IMR-90 (cell line): ENCODE measurements around the gene HHLA2. TPM values are rescaled to one million over a fixed set of nuclear protein-coding genes. Genes with fewer than 3 reads are reported as not detected.
A peak's percentile ranks its signal among the peaks of the same experiment; 100 is the strongest.

Source experiments
- ATAC-seq: fragments of 200-7000 bp; cut with Tn5 transposase; 2 replicates; pipeline ENCODE4 v1.9.1; 2020; ENCODE audit warnings: low read depth, mild to moderate bottlenecking, moderate library complexity
- BruUV-seq: library from RNA; stranded (reverse); fragments of 400-500 nt; replicated peaks from 2 replicates; lab custom pipeline; 2021; lab: Mats Ljungman, UMichigan
- CTCF ChIA-PET: fragments of 300-600 bp; formaldehyde crosslinking; extraction: SDS; loops from one replicate; lab custom pipeline; 2021; ENCODE audit warnings: antibody characterized with exemption; lab: Yijun Ruan, JAX
- POLR2A ChIA-PET: fragments of 300-600 bp; sonication (Branson Sonifier 250); formaldehyde crosslinking; loops from one replicate; lab custom pipeline; 2022; ENCODE audit warnings: antibody characterized with exemption; ENCODE audit not compliant: unreplicated experiment; lab: Charles Lee
- DNase-seq: peaks from one replicate; pipeline ENCODE4 v3.0.0; 2013
- H2AFZ ChIP-seq: replicated peaks from 2 replicates; pipeline ENCODE3; 2013; ENCODE audit warnings: low read length, mild to moderate bottlenecking; ENCODE audit not compliant: poor library complexity
- H2AK5ac ChIP-seq: 2 replicates; pipeline ENCODE4 v1.6.1; 2013; ENCODE audit warnings: low read depth, low read length, inconsistent platforms
- H2AK9ac ChIP-seq: replicated peaks from 2 replicates; pipeline ENCODE3; 2013; ENCODE audit warnings: mild to moderate bottlenecking, low read depth, low read length, moderate library complexity; ENCODE audit not compliant: poor library complexity
- H2BK120ac ChIP-seq: 2 replicates; pipeline ENCODE4 v1.6.1; 2013; ENCODE audit warnings: low read depth, low read length, inconsistent platforms
- H2BK15ac ChIP-seq: 3 replicates; pipeline ENCODE4 v1.6.1; 2013; ENCODE audit warnings: low read depth, low read length, inconsistent platforms
- H2BK20ac ChIP-seq: 2 replicates; pipeline ENCODE4 v1.6.1; 2013; ENCODE audit warnings: low read depth, mild to moderate bottlenecking, inconsistent platforms, low read length, moderate library complexity
- H2BK5ac ChIP-seq: 2 replicates; pipeline ENCODE4 v1.6.1; 2013; ENCODE audit warnings: mild to moderate bottlenecking, low read depth, low read length, inconsistent platforms; ENCODE audit not compliant: poor library complexity, severe bottlenecking
- H3K14ac ChIP-seq: replicated peaks from 2 replicates; pipeline ENCODE4 v1.6.1; 2013; ENCODE audit warnings: low read depth, low read length, inconsistent platforms
- H3K18ac ChIP-seq: 2 replicates; pipeline ENCODE4 v1.6.1; 2013; ENCODE audit warnings: low read depth, low read length, control low read depth
- H3K23ac ChIP-seq: 2 replicates; pipeline ENCODE4 v1.6.1; 2013; ENCODE audit warnings: low read depth, low read length, inconsistent platforms
- H3K27ac ChIP-seq: 2 replicates; pipeline ENCODE4 v1.5.1; 2013; ENCODE audit warnings: mild to moderate bottlenecking, control low read depth, low read length; ENCODE audit not compliant: insufficient read depth
- H3K27me3 ChIP-seq: 2 replicates; pipeline ENCODE4 v1.6.1; 2013; ENCODE audit warnings: low read length; ENCODE audit not compliant: control insufficient read depth, insufficient read depth
- H3K36me3 ChIP-seq: 2 replicates; pipeline ENCODE4 v1.6.1; 2013; ENCODE audit warnings: low read length, mixed read lengths; ENCODE audit not compliant: control insufficient read depth, insufficient read depth
- H3K4ac ChIP-seq: 2 replicates; pipeline ENCODE4 v1.6.1; 2013; ENCODE audit warnings: low read depth, low read length, inconsistent platforms
- H3K4me1 ChIP-seq: 2 replicates; pipeline ENCODE4 v1.6.1; 2013; ENCODE audit warnings: low read length, mixed read lengths; ENCODE audit not compliant: control insufficient read depth, insufficient read depth
- H3K4me2 ChIP-seq: 2 replicates; pipeline ENCODE4 v1.6.1; 2013; ENCODE audit warnings: low read depth, mild to moderate bottlenecking, control low read depth, low read length, moderate library complexity
- H3K4me3 ChIP-seq: 2 replicates; pipeline ENCODE4 v1.5.1; 2013; ENCODE audit warnings: low read depth, mild to moderate bottlenecking, control low read depth, low read length, moderate library complexity; ENCODE audit not compliant: insufficient read depth
- H3K56ac ChIP-seq: 2 replicates; pipeline ENCODE4 v1.6.1; 2013; ENCODE audit warnings: low read length, inconsistent platforms; ENCODE audit not compliant: insufficient read depth; ENCODE audit errors: extremely low read depth
- H3K79me1 ChIP-seq, 2 experiments: 2 replicates each; pipeline ENCODE4 v1.6.1; 2013; ENCODE audit warnings: low read length in 2 of 2, inconsistent platforms in 1 of 2, low read depth in 1 of 2
- H3K9ac ChIP-seq: 2 replicates; pipeline ENCODE4 v1.6.1; 2013; ENCODE audit warnings: low read depth, low read length, control low read depth
- H3K9me1 ChIP-seq: 2 replicates; pipeline ENCODE4 v1.6.1; 2013; ENCODE audit warnings: low read length, inconsistent platforms; ENCODE audit not compliant: insufficient read depth
- H3K9me3 ChIP-seq: 2 replicates; pipeline ENCODE4 v1.6.1; 2013; ENCODE audit warnings: low read length; ENCODE audit not compliant: control insufficient read depth, insufficient read depth
- H4K20me1 ChIP-seq: 2 replicates; pipeline ENCODE4 v1.6.1; 2013; ENCODE audit warnings: low read length, inconsistent platforms; ENCODE audit not compliant: insufficient read depth
- H4K5ac ChIP-seq: 2 replicates; pipeline ENCODE4 v1.6.1; 2013; ENCODE audit warnings: mild to moderate bottlenecking, low read depth, low read length, control low read depth
- H4K8ac ChIP-seq, 2 experiments: 2 replicates each; pipeline ENCODE4 v1.6.1; 2013; ENCODE audit warnings: low read depth in 2 of 2, low read length in 2 of 2, control low read depth in 1 of 2, inconsistent platforms in 1 of 2
- H4K91ac ChIP-seq: 2 replicates; pipeline ENCODE4 v1.6.1; 2013; ENCODE audit warnings: low read depth, low read length, inconsistent platforms; ENCODE audit not compliant: insufficient read depth
- CEBPB ChIP-seq: IDR thresholded peaks from 2 replicates; pipeline ENCODE4 v1.6.1; 2012; ENCODE audit warnings: low read depth, low read length, improper control_type of control experiment
- RAD21 ChIP-seq: IDR thresholded peaks from 2 replicates; pipeline ENCODE4 v1.6.1; 2012; ENCODE audit warnings: low read length, improper control_type of control experiment
- WGBS, 2 experiments: methylation state at CpG; one replicate each; pipeline versions ENCODE4 v1.1.5 to v1.1.7; 2013; ENCODE audit warnings: missing lambda C conversion rate in 2 of 2; ENCODE audit not compliant: insufficient read length in 1 of 2; ENCODE audit errors: extremely low coverage in 2 of 2; 5-methylcytosine and 5-hydroxymethylcytosine counted together
- dilution Hi-C: fragments of 300-500 bp; cut with HindIII; formaldehyde crosslinking; loops from one replicate; pipeline ENCODE4 v1.14.3; 2018; ENCODE audit warnings: low sequenced_read_pairs; ENCODE audit not compliant: unreplicated experiment
- in situ Hi-C: fragments of 300-500 bp; cut with MboI; formaldehyde crosslinking; loops from 3 replicates; pipeline ENCODE4 v1.14.3; 2019; ENCODE audit warnings: low sequenced_read_pairs, inconsistent platforms, mixed read lengths
- intact Hi-C: fragments of 100-400 bp; cut with micrococcal nuclease; formaldehyde crosslinking; loops from 2 replicates; pipeline ENCODE4 v1.10.0; 2022
- polyA plus RNA-seq, 3 experiments: library from polyadenylated mRNA; depleted of rRNA; stranded (reverse); fragments of >200 nt; gene quantifications; 2 replicates each; pipeline ENCODE4 v1.2.3, GENCODE V29; 2012; ENCODE audit warnings: low replicate concordance in 1 of 3
- total RNA-seq: library from RNA; depleted of rRNA; stranded (reverse); fragments of >200 nt; gene quantifications from 2 replicates; pipeline ENCODE4 v1.2.3, GENCODE V29; 2012

Gene HHLA2
- total and polyA plus RNA-seq, 2 of the 4 experiments (the other 2 are of a cell fraction), result not detected

- Histone ChIP-seq H3K18ac (no peak overlapping the region), H3K4me2 (no peak overlapping the region), H3K79me1 (no peaks in the 10 kb centered on the region), H4K91ac (no peak overlapping the region), H3K56ac (no peak overlapping the region), H3K9ac (no peak overlapping the region), H2AK9ac (no peak overlapping the region), H2AK5ac (no peak overlapping the region), H3K27me3 (no peaks in the 10 kb centered on the region), H2AFZ (no peak overlapping the region), H2BK15ac (no peak overlapping the region), H3K27ac (no peak overlapping the region), H2BK20ac (no peak overlapping the region), H3K4me1 (no peaks in the 10 kb centered on the region), H3K4me3 (no peak overlapping the region), H4K5ac (no peak overlapping the region), H3K14ac (no peak overlapping the region), H3K23ac (no peak overlapping the region), H3K36me3 (no peaks in the 10 kb centered on the region), H3K9me1 (no peaks in the 10 kb centered on the region), H3K9me3 (peaks cover 8% of the 10 kb centered on the region), H4K20me1 (no peaks in the 10 kb centered on the region), H2BK120ac (no peak overlapping the region), H4K8ac (no peak overlapping the region), H3K4ac (no peak overlapping the region), H2BK5ac (no peak overlapping the region)
- intact Hi-C loops (no loop called here), dilution Hi-C loops (no loop called here), in situ Hi-C loops (no loop called here)
- ChIA-PET POLR2A (no interaction called here), CTCF (no interaction called here)
- WGBS, 2 experiments, result no CpG with 5 or more reads among the region's 1 CpG
- no peak for ATAC-seq
- no peak for TF ChIP-seq RAD21
- peak; percentile 41; the same call in 1 of the 2 replicates for TF ChIP-seq CEBPB
- no peak for DNase-seq
- BruUV-seq, result no TSS peak
Observed at GRCh38 chr3:108283006-108283405, 13.3 kb upstream of the HHLA2 start.
